ENCODE measurements around the gene SLC22A17. TPM values are rescaled to one million over a fixed set of nuclear protein-coding genes. Genes with fewer than 3 reads are reported as not detected.

The SLC22A17 gene
- polyA plus RNA-seq, 4 donors, result 56.7 to 74.4 (median 61.3) TPM

DNA sequence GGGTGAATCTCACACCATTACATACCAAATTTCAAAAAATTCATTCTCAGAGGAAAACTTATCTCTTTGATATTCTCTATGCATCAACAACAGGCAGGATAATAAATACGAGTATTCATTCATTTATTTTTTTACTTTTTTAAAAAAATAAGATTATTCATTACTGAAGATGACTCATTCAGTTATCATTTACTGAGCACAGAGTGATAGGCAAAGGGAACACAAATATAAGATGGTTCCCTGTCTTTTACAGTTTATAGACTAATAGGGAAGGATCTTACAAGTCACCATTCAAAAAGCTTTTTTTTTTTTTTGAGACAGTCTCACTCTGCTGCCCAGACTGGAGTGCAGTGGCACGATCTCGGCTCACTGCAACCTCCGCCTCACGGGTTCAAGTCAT is 36.4 kb downstream of the SLC22A17 start:
- no peak for DNase-seq (ENCODE audit: low read depth in 4 of 4, low spot score in 3 of 4)

DNA sequence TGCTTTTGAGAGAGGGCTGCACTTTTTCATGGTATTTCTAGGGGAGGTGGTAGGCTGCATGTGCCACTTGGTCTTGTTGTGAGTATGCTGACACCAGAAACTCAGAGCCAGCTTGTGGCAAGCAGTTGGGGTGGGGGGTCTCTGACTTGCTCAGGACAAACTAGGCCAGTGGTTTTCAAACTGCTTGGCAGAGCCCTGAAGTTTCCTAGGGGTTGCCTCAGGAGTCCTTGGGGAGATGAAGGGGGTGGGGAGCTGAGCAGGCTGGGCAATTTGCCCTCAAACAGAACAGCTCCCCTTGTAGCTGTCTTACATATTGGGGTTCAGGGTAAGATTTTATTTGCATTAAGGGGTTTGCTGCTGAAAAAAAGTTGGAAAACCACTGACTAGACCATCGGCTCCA is 42.1 kb downstream of the SLC22A17 start:
- DNase-seq (ENCODE audit: low read depth in 4 of 4, low spot score in 3 of 4), result no peak

DNA sequence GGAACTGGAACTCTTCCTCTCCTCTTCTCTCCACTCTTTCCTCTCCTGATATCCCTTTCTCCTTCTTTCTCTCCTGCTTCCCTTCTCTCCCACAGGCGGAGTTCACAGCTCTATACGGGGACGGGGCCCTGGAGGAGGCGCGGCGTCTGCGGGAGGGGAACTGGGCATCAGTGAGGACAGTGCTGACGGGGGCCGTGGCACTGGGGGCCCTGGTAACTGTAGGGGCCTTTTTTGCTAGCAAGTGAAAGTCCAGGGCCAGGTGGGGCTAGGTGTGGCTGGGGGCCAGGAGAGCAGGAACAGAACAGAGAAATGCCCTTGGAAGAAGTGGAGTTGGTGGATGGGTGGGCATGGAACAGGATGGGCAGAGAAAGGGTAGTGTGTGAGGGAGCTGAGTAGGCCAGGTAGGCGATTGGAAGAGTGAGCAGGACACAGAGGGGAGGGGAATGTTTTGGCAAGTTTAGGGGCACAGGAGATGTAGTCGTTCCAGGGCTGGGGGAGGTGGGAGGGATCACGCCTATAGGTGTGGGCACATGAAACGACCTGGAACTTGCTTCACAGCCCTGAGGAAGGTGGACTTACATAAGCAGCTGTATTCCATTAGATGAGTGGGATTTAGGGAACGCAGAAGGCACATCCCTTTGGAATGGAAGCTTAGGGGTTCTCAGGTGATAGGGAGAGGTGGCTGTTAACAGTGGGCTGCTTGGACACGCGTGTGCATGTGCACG is 43.8 kb downstream of the SLC22A17 start:
- DNase-seq (ENCODE audit: low read depth in 4 of 4, low spot score in 3 of 4), result no peak

DNA sequence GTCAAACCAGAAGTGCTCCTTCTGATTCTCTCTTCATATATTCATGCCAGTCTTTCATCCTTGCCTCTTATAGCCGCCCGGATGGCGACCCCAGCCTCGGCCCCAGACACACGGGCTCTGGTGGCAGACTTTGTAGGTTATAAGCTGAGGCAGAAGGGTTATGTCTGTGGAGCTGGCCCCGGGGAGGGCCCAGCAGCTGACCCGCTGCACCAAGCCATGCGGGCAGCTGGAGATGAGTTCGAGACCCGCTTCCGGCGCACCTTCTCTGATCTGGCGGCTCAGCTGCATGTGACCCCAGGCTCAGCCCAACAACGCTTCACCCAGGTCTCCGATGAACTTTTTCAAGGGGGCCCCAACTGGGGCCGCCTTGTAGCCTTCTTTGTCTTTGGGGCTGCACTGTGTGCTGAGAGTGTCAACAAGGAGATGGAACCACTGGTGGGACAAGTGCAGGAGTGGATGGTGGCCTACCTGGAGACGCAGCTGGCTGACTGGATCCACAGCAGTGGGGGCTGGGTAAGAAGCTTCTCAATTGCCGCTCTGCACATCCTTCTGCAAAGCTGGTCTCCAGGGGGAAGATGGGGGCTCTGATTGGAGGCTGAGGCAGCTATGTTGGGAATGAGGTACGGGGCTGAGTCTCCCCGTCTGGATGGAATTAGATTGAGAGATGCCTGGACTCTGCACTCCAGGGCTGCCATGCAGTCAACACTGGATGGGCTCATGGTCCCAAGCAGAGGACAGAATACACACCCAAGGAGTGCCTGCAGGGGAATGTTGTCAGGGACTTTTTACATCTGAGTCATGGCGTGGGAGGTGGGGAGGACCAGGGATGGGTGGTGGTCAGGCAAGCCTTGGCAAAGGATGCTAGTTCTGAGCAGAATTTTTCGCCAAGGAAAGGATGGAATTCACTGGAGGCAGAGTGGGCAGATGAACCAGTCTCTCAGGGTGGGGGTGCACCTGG is 44.7 kb downstream of the SLC22A17 start:
- DNase-seq (ENCODE audit: low read depth in 4 of 4, low spot score in 3 of 4), result no peak

DNA sequence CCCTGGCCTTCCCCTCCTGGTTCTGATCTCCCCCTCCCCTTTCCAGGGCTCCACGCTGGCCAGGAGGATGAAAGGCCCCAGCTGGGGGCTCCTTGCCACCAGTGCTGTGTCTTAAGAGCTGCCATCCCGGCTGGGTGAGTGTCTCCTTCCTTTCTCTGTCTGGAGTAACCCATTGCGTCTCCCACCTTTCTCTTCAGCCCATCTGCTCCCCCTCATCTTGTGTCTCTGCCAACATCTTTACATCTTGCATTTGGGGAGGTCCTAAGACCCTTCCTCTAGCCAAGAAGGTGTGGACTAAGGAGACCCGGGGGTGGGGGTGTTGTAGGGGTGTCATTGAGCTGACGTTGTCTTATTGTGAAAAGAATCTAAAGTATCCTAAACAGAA is 45.5 kb downstream of the SLC22A17 start:
- DNase-seq (ENCODE audit: low read depth in 4 of 4, low spot score in 3 of 4), result no peak

DNA sequence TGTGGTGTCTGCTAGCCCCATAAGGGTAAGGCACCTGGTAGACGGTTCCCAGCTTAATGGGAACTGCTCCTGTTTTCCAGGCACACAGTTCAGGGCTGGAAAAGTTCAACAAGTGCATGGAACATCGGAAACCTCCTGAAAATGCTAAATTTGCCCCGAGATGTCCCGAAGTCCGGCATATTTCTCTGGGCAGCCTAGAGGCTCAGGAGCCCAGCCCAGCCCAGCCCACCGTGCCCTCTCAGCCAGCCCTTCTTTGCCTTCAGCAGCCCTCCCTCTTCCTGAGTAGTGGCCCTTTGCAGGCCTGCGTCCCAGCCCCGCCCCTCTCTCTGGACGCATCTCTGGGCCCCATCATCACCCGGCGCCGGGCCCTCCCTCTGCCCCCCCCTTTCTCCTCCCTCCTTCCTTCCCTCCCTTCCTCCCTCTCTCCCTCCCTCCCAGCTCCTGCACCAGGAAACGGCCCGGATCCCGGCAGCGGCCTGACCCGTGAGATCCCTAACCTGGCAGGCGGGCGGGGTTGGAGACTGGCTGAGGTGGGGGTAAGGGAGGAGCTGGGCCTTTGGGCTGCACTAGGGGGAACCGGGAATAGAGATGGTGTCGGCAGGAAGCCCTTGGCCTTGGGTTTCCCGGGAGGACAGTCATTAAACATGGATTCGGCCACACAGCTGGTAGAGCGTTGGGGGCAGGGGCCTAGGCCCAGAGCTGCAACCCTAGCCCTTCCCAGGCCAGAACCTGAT is 46.1 kb downstream of the SLC22A17 start, which contains the start of gene BCL2L2:
TSS of gene BCL2L2 (plus strand) at position 422 of the 734 bp plus-strand sequence. CDS start 935 bp downstream, outside the sequence.
- peak; percentile 84 to 87 (median 86) for DNase-seq (ENCODE audit: low read depth in 4 of 4, low spot score in 3 of 4)

DNA sequence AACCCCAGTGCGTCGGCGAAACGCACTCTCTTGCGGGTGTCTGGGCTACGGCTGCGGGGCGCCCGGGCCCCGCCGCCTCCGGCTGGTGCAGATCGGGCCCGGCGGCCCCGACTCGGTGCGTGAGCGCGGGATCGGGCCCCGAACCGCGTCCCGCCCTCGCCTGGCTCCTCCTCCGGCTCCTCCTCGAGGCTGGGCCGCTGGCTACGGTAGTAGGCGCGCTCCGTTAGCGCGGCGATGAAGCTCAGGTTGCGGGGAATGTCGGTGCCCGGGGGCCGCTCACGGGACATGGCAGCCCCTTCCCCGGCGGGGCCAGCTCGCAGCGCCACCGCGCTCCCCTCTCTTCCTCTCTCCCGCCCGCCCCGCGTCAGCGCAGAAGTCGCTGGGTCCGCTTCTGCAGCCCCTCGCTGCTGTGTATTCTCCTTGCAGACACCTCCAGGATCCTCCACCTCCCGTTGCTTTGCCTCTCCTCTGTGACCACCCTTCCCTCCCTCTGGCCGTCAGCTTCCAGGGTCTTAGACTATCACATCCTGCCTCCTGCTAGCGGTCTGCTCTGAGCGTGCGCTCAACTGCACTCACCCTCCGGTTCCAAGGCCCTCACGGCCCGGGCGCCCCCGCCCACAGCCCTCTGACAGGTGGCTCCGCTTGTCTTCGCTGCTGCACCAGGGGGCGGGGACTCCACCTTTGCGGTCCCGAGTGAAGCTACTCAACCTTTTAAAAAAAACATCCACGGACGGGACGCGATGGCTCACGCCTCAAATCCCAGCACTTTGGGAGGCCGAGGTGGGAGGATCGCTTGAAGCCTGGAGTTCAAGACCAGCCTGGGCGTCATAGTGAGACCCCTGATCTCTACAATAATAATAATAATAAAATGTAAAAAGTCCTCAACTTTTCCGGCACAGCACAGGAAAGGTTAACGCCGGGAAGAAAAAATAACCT is 50.1 kb downstream of the SLC22A17 start, which contains the start of gene PPP1R3E:
TSS of gene PPP1R3E (minus strand) at position 570 of the 936 bp plus-strand sequence. CDS start at position 287, 283 bp downstream.
- peak in 2 of 4 donors; percentile 32 to 54 for DNase-seq (ENCODE audit: low read depth in 4 of 4, low spot score in 3 of 4)

DNA sequence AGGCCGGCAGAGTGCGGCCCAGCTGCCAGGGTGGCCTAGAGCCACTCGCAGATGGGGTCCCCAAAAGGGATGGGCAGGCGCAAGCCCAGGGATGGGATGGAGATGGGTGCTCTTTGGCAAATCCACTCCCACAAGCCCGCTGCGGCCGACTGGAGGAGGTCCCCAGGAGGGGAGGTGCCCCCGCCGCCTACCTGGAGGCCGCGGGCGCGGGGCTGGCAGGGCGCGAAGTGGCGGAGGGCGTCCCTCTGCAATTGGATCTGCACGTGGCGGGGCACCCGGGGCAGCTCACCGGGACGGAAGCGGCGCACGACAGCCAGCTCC is 50.8 kb downstream of the SLC22A17 start:
- no peak for DNase-seq (ENCODE audit: low read depth in 4 of 4, low spot score in 3 of 4)

DNA sequence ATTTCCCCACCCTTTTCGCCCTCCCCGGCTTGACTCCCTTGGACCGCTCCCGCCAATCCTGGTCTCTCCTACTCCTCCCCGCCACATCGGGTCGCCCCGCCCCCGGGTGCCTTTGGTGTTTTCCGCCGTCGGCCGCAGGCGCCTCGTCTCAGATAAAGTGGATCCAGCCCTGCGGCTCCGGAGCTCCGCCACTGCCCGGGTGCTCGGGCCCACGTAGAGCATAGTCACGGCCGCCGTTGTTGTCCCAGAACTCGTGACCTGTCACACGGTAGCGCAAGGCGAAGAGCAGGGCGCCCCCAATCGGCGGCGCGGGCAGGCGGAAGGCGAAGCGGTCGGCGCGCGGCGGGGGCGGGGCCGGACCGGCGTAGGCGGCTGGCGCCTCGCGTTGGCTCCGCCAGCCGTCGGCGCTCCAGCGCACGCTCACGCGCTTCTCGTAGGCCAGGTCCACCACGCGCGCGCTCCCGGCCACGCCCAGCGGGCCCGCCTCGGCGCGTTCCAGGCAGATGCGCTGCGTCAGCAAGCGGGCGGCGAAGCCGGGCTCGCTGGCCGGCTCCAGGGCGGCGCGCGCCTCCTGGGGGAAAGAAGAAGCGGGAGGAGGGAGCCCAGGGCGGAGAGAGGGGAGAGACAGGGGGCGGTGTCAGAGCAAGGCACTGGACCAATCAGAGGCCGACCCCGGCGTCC is 51.3 kb downstream of the SLC22A17 start:
- peak; percentile 93 to 98 (median 97) for DNase-seq (ENCODE audit: low read depth in 4 of 4, low spot score in 3 of 4)

DNA sequence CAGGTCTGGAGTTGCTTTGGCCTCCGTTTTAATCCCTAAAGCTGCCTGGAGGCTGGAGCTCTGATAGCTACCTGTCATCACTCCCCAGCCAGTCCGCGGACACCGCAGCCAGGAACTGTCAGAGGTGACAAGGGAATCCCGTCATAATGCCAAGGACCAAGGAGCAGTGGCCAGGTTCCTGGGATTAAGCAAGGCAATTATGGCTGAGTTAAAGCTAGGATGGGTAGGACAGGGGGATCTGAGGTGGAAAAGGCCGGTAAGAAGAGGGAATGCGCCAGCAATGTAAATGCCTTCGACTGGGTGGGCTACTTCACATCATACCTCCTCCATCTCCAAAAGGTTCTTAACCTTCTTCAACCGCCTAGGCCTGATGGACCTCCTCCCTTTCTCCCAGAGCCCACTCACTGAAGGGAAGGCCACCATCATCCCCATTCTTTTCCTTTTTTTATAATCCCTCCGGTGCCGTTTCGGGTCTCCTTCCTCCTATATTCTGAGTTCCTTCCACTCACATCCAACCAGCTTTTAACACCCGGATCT is 51.9 kb downstream of the SLC22A17 start:
- DNase-seq (ENCODE audit: low read depth in 4 of 4, low spot score in 3 of 4), result no peak

DNA sequence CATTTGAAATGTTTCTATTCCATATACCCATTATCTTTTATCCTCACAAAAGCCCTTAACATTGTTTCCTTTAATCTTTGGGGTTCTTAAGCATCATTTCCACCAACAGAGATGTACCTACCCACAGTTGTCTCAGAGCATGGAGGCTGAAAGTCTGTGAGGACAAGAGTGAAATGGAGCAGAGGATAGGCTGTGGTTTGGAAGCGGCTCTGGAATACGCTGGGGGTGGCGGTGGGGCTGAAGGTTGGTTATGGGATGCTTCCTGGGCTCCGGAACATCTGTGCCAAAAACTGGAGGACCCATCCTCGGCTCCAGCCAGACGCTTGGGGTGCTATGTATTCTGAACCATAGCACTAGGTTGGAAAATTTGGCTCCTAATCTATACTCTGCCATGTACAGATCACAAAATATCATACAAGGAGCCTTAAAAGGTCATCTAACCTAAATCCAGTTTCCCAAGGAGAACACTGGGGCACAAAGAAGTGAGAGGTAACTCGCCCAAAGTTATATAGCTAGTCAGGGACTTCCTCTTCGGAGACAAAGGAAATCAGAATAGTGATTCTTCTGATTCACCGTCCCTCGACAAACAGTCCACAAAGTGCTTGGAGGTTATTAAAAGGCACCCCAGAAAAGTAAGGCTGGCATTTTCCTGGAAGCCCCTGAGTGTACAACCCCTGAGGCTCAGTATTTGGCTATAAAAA is 52.6 kb downstream of the SLC22A17 start:
- no peak for DNase-seq (ENCODE audit: low read depth in 4 of 4, low spot score in 3 of 4)

DNA sequence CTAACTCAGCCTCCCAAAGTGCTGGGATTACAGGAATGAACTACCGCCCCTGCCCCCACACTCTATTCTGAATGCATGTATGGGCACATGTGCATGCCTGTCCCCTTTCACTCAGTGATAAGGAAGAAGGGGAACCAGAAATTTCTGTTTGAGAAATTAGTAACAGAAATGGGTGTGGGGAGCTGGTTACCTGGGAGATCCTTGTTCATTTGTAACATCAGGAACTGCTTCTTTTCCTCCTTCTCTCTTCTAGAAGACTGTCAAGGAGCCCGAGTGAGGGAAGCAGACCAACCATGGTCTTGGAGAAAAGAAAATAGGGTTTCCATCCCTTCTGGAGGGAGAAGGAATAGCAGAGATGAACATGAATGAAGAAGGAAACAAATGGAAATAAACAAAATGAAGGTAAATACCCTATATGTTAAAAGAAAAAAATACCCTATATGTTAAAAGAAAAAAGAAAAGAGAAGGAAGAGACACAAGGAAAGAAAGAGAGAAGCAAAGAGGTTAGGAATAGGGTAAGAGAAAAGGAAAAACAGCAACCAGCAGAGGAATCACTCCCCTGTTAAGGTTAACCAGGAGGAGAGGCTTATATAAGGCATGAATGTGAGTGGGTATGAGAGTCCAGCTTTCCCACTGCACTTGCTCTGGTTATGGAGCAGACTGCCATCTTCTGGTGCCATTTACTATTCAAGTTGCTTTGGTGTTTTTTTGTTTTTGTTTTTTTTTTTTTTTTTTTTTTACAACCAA is 53.3 kb downstream of the SLC22A17 start:
- DNase-seq (ENCODE audit: low read depth in 4 of 4, low spot score in 3 of 4), result peak in 1 of 4 donors; percentile 25

DNA sequence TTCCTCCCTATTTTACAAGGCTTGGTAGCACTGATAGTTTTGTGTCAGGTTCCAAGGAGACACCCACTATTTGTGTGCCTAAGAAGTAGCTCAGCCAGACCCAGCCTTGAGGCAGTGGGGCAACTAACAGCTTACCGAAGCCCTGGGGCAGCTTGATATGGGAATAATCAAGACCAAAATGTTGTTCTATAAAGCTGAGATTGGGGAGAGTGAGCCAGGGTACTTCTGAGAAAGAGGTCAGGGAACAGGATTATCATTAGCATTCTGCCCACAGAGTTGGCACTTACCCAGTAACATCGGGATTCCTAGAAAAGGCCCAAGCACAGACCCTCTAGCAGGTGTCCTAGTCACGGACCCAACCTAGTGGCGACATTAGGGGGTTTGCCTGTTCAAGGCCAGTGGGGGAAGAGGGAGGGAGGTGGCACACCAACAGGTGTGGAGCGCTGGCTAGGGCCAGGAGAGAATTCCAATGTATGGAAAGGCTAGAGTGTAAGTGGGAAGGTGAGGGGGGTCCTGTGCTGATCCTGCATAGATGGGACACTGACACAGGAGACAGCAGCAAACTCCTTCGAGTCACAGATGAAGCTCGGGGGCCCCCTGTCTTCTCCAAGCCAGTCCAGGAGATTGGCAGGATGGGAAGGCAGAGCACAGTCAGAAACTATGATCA is 54.9 kb downstream of the SLC22A17 start:
- DNase-seq (ENCODE audit: low read depth in 4 of 4, low spot score in 3 of 4), result no peak

DNA sequence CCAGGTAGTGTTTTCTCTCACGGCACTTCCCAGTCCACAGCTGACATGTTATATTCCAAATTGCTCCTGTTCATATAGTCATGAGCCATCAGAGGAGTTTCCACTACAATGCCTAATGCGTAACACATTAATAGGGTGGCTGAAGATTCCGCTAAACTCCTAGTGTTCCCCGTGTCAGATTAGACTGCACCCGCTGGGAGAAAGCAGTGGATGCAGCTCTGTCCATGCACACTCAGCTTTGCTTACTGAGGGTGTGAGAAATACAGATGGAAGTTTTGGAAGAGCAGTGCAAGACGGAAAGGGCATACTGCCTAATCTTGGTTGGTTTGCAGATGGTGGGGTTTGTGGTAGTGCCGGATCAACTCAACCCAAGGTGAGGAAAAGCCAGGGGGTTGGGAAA is 55.6 kb downstream of the SLC22A17 start:
- DNase-seq (ENCODE audit: low read depth in 4 of 4, low spot score in 3 of 4), result no peak

All from right renal pelvis (tissue), 4 donors.